HG02943 (cell line): ENCODE data around the gene TLX1.

Experiments used
- ATAC-seq: cut with Tn5 transposase; IDR thresholded peaks from one replicate; pipeline ENCODE4 v1.9.1; 2021; ENCODE audit warnings: mild to moderate bottlenecking, low read depth, moderate library complexity; ENCODE audit not compliant: unreplicated experiment

Gene TLX1

GRCh38 chr10:101111547-101111946 lies 19.6 kb upstream of the TLX1 start:
- ATAC-seq = no peak

GRCh38 chr10:101112799-101113594 lies 18.1 kb upstream of the TLX1 start:
- ATAC-seq = no peak

DNA sequence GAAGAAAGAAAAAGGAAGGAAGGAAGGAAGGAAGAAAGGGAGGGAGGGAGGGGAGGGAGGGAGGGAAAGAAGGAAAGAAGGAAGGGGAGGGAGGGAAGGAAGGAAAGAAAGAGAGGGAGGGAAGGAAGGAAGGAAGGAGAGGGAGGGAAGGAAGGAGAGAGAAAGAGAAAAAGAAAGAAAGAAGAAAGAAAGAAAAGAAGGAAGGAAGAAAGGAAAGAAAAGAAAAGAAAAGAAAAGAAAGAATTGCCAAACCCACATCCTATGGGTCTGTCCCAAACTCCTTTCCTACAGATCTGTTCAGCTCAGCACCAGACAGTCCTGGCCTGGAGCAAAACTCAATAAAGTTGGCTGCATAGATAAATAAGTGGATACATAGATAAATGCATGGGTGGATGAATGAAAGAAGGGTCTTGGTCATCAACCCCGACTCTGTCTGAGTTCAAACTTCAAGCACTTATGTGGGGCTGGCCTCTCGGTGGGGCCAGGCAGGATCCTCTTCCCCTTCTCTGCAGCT lies 17.2 kb upstream of the TLX1 start:
- ATAC-seq = no peak

DNA sequence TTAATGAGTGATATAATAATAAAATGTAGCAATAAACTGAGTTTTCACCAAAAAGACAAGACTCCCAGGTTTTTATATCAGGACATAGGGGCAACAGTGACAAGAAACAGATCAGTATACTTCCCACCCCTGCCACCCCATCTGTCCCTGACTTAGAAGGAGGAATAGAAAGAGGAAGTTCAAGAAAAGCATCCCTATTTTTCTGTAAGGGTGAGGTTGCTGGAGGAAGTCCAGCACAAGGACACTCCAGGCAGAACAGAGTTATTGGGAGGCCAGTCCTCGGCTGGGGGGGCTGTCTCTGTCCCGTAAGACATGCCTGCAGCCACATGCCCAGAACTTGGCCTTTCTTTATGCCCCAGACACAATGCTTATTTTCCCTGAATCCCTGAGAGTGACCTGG lies 16.5 kb upstream of the TLX1 start:
- no peak for ATAC-seq

DNA sequence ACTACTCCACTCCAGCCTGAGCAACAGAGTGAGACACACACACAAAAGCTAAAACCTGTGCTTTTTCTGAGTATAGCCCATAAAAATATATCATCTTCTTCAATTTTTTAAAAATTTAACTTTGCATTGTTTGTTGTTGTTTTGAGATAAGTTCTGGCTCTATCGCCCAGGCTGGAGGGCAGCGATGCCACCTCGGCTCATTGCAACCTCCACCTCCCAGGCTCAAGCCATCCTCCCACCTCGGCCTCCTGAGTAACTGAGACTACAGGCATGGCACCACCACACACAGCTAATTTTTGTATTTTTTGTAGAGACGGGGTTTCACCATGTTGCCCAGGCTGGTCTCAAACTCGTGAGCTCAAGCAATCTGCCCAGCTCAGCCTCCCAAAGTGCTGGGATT lies 14.3 kb upstream of the TLX1 start:
- ATAC-seq = no peak

- no peak for ATAC-seq
These were observed 13.1 kb upstream of the TLX1 start for GRCh38 chr10:101118031-101118430.

- ATAC-seq = no peak
These were observed 10.6 kb upstream of the TLX1 start for GRCh38 chr10:101120520-101120883.

- no peak for ATAC-seq
These were observed 10.0 kb upstream of the TLX1 start for GRCh38 chr10:101120884-101121653.

GRCh38 chr10:101121654-101122031 lies 9.5 kb upstream of the TLX1 start:
- no peak for ATAC-seq

DNA sequence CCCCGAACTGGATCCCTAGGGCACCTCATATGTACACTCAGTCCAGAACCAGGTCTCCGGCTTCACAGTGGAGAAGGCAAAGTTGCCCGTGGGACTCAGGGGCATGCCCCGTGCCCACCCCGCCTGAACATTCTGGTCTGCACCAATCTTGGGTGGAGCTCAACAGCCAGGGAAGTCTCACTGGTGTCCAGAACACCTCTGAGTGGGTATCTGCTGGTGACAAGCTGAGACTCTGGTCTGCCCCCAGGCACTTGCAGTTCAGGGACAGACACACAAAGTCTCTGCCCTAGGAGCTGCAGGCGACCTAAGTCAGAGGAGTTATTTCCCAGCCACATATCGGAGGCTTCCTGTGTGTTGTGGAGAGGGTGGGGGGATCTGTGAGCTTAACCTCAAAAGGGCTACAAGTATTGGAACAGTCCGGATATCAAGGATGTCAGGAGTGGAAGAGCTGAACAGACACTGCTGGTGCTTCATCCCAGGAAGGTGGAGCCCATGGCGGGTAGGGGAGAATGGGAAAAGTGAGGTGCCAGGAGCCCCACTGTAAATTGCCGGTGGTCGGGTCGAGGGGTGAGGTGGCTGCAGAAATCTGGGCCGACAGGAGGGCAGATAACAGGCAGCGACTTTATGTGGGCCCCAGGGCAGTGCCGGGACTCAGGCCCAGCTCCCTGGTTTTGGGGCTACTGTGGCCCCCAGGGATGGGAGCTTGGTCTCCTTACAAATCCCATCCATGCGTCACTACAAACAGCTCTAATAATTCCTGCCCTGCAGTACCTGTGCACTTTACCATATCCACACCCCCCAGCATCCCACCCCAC lies 8.6 kb upstream of the TLX1 start:
- ATAC-seq = no peak

- no peak for ATAC-seq
These were observed 7.8 kb upstream of the TLX1 start for GRCh38 chr10:101123085-101123814.

GRCh38 chr10:101123815-101124617 lies 7.1 kb upstream of the TLX1 start:
- no peak for ATAC-seq

DNA sequence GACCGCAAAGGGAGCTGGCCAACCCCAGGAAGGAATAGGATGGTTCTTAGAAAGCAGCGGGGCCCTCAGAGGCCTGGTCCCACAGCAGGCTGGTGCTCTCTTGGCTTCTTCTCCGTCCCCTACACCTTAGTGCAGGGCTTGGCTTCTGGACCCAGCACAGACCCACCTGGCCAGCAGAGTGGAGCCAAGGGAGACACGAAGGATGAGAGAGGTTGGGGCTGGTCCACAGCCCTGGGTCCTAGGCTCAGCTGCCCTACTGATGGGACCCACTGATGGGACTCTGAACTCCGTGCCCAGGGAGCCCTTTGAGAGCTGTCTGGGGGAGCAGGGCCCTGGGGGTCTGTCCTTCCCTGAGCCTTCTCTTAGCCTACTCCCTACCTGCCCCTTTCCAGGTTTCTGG lies 6.2 kb upstream of the TLX1 start:
- ATAC-seq = no peak

- ATAC-seq = no peak
These were observed 4.1 kb upstream of the TLX1 start for GRCh38 chr10:101126684-101127628.

DNA sequence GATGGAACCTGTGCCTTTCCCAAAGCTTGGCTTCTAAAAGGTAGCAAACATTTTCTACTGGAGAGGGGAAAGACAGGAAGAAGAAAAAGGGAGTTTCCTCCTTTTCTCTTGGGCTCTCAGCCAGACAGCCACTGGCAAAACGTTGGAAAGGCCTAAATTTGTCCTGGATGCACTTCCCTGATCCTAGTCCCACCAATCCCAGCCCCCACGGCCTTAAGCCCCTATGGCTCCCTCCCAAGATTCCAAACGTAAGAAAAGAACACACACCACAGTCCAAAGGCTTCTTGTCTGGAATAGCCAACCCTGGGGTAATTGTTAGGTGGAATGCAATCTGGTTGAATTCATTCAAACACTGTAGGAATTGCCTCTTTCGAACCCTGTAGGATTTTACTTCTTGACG lies 959 bp upstream of the TLX1 start:
- no peak for ATAC-seq

GRCh38 chr10:101131962-101132635 lies 999 bp downstream of the TLX1 start:
- no peak for ATAC-seq

- no peak for ATAC-seq
These were observed 1.8 kb downstream of the TLX1 start for GRCh38 chr10:101132636-101133473.
